ENCODE measurements around the gene OSBPL3. TPM values are rescaled to one million over a fixed set of nuclear protein-coding genes. Genes with fewer than 3 reads are reported as not detected.

OSBPL3 gene
- polyA plus RNA-seq, 4 donors: 15.4 to 29.9 (median 21.2) TPM

DNA sequence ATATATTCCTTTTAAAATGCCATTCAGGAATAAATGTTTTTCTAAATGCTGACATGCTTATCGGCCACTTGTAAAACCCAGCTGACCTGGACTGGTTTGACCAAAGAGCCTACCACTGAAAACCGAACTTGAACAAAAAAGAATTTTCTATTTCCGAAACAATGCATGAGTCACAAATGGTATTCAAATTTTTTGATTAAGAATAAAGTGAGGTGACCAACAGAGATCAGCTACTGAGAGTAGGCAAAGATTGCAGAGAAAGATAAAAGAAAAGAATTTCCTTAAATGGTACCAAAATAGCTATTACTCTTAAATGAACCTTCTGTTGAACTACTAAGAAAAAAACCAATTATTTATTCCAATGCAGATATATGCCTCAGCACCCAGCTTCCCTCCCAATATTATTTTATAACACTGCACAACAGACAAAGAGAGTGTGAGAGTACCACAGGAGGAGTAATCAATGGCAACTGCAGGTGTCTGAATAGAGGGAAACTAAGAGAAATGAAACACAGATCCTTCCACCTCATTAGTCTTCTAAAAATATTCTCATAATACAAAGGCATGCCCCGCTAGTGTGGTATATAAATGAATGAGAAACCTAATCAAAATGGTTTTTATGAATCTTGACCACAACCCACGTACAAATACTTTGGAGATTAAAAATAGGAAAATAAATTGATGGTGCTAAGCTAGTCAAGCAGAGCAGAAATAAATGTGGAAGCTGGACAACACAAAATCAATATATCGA is 20.1 kb downstream of the OSBPL3 start:
- DNase-seq (ENCODE audit: low read depth in 4 of 4, low spot score in 2 of 4): no peak

DNA sequence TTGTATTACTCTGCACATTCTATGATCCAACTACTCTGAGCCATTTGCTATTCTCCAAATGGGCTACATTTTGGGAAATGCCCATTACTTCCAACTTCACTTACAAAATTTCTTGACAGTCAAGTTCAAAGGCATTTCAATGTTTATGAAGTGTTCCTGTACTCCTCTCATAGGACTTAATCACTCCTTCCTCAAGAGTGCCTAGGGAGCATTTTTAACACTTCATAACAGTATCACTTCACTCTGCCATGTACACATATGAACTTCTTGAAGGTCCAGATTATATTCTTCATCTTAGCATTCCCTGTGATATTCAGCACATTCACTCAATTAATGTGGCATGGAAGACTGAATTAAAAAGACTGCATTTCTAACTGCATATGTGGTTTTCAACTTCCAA is 21.6 kb downstream of the OSBPL3 start:
- DNase-seq (ENCODE audit: low read depth in 4 of 4, low spot score in 2 of 4): no peak

DNA sequence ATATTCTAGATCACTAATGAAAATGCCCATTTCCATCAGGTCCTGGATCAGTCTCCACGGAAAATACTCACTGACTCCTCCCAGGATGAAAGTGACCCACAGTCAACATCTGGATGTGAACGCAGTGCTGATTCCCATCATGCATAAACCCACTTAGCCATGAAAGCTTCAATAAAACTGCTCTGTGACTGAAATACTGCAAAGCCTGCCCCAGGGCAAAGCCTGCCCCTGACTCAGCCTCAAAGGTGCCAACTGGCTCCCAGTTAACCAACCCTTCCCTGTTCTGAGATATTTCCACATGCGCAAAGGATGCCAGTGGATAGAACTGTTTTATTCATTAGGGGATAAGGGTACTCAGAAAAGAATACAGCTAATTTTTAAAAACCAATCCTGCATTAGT is 24.0 kb downstream of the OSBPL3 start:
- no peak for DNase-seq (ENCODE audit: low read depth in 4 of 4, low spot score in 2 of 4)

DNA sequence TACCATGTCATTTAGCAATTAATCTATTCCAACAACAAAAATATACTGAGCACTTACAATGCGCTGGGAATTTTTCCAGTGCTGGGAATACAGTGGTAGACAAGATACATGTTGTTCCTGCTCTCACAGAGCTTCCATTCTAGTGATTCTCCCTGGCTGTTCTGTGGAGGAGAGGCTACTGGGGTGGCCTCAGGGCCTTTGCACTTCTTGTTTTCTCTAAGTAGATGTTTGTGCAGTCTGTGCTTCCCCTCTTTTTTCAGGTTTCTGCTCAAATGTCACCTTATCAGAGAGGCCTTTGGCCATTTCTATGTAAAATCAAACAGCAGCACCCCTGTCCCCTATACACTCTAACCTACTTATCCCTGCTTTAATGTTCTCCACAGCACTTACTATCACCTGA is 24.7 kb downstream of the OSBPL3 start:
- no peak for DNase-seq (ENCODE audit: low read depth in 4 of 4, low spot score in 2 of 4)

DNA sequence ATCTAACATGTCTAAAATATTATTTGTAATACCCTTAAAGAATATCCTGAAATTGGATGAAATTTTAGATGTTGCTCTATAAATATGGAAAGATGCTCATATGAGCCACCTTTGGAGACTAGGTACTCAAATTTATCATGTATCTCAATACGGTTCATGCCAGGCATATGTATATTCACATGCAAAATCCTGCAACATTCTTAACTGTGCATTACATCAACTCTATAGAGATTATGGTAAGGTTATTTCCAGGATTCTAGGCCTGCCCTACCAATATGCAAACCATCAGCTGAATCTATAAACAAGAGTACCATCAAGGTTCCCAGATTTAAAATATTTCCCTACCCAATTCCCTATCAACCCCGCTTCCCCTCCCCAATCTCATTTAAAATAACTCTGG is 27.5 kb downstream of the OSBPL3 start:
- no peak for DNase-seq (ENCODE audit: low read depth in 4 of 4, low spot score in 2 of 4)

DNA sequence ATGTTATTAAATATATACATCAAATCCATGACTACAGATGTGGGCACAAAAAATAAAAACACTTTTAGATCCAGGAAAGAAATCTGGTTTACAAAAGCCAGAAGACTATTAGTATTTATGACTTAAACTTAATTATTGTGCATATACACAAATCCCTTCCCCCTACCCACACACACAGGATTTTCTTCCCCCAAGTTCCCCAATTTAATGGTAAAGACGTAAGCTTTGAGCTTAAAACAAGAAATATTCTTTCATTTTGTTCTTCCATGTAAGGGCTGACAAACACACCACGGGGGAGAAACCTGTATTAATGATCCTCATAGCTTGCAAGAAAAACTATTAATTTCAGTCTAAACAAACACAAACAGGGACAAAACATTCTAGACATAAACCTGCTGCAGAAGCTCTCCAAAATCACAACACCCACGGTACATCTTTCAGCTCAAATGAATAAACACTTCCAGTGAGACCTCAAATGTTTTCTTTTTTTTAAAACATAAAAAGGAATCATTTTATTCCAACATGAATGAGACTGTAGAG is 28.5 kb downstream of the OSBPL3 start:
- DNase-seq (ENCODE audit: low read depth in 4 of 4, low spot score in 2 of 4): no peak

DNA sequence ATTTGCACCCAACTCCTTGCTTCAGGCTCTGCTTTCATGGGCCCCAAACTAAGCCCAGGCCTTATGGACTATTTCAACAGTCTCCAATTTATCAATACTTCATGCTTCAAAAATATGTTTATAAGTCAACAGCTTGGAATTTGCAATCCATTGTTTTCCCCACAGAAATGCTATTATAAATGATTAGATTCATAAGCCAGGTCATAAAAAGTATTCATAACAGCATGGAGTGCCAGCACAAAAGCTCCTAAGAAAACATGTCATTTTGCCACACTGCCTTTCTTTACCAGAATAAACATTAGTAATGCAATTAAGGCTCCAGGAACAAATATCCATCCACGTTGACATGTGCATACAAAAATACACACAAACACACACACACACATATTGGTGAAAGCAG is 30.1 kb downstream of the OSBPL3 start:
- no peak for DNase-seq (ENCODE audit: low read depth in 4 of 4, low spot score in 2 of 4)

DNA sequence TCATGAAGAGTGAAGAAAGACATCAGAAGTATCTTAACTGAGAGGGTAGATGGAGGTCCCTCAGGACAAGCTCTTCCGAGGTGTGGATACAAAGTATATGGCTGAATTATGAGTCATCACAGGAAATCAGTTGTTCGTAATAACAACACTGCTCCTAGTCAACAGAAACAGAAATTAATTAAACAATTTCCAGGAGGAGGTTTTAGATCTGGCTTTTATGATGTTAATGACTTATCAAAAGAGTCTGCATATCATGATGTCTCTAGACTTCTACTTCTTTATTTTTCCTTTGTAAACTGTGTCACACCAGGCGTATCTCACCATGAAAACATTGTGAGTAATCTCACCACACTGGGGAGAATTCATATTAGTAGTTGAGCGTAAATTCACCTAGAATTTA is 31.2 kb downstream of the OSBPL3 start:
- no peak for DNase-seq (ENCODE audit: low read depth in 4 of 4, low spot score in 2 of 4)

DNA sequence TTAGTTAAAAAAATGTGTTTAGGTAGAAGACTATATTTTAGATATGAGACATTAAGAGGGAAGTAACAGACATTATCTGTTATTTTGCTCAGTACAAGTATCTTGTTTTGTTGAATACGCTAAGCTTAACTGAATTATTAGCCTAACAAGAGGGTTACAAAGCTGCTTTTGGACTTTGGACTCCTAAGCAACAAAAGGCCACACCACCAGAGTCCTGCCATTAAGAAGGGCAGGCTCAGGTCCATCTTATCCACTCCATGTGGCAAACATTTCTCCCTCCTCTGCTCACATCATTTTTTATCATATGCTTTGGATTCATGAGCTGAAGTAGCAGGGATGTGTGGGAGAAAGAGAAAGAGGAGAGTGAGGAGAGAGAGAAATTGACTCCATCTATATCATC is 33.5 kb downstream of the OSBPL3 start:
- no peak for DNase-seq (ENCODE audit: low read depth in 4 of 4, low spot score in 2 of 4)

DNA sequence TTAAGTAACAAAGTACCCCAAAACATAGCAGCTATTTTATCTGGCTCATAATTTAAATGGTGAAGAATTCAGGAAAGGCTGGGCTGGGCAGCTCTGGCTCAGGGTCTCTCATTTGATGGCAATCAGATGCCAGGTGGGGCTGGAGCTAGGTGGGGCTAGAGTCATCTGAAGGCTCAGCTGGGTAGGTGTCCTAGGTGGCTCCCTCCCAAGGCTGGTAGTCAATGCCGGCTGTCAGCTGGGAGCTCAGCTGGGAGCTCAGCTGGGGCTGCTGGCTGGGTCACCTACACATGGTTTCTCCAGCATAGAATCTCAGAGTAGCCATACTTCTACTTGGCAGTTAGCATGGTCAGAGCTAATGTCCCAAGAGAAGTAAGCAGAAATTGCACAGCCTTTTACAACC is 34.1 kb downstream of the OSBPL3 start:
- DNase-seq (ENCODE audit: low read depth in 4 of 4, low spot score in 2 of 4): no peak

DNA sequence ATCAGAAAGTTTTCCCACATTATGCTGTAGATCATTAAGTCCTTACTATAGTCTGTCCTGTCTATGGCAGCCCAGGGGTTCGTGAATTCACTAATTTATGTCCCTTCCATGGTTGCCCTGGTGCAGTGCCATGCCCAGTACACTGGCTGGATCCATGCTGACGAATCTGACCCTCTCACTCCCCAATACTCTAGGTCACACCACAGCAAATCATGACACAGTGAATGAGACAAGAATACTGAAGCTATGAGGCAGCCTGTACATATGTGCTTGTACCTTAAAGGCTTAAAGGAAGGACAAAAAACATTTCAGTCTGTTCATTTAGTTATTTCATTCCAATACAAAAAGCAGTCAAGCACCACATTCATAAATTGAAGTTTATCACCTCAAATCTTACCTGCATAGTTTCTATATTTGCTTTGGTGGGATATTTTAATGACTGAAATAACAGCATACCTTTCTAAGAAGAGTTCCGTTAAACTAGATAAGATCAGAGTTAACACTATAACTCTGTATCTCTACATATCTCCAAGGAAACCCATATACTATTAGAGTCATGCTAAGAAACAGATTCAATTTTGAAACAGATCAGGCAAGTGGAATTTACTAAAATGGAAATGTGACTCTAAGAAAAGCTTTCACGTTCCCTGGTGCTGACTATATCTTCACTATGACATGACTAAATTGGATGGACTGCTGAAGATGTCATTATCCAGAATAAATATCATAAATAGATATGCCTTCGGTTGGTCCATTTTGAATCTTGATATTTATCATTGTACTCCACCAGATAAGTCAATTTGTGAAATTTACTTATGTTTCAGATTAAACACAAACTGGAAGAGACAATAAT is 36.7 kb downstream of the OSBPL3 start:
- DNase-seq (ENCODE audit: low read depth in 4 of 4, low spot score in 2 of 4): no peak

DNA sequence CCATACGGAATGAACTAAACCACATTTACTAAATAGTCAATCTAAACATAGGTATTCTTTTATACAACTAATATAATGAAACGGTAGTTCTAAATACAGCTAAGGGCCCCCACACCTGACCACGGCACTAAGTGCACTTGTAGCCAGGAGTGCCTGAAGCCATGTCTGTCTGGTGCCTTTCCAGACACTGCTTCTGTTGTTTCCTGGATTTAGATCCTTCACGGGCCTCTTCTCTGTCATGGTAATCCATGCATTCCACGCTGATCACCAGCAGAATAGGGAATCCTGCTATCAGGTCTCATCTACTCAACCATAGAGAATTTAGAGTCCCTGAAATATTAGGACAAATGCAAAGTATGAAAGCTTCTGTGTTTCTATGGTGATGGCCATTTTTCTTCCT is 37.8 kb downstream of the OSBPL3 start:
- no peak for DNase-seq (ENCODE audit: low read depth in 4 of 4, low spot score in 2 of 4)

DNA sequence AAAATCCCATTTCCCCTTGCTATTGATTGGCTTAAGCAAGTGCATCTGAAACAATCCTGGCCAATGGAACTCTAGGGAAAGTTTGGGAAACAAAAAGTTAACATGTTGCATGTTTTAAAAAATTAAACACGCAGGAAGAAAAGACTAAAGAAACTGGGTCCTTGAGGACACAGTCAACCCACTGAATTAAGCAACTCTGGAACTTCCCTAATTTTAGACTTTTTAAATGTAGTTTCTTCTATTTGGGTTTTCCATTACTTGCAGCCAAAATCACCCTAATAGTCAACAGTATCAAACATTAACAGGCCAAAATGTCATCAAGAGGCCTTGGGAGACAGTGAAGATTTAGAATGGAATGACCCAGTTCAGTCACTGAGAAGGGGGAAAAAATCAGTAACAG is 40.6 kb downstream of the OSBPL3 start:
- no peak for DNase-seq (ENCODE audit: low read depth in 4 of 4, low spot score in 2 of 4)

DNA sequence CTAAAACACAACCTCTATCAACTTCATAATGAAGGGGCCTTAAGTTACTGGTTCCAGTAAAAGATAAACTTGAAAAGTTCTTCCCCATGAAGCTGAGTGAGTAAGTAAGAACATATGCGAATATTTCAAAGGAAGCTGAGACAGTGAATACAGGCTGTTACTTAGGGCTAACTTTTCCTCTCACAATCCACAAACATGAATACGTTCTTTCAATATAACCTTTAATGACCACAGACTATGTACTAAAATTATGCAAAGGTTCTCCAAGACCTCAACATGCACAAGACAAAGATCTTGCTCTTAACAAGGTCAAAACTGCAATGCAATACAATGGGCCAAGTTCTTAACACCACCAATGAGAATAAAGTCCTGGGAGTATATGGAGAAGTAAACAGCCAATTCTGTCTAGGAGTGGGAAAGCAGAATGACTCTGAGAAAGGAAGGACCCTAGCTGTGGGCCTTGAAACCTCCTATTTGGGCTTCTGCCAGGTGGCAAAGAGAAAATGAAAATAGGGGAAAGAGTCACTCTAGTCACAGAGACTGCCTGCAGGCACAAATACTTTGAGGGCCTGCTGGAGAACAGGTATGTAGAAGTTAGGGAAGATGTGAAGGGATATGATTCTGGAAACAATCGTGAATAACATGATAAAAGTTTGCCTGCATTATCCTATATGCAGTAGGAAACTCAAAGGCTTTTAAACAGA is 43.7 kb downstream of the OSBPL3 start:
- no peak for DNase-seq (ENCODE audit: low read depth in 4 of 4, low spot score in 2 of 4)

DNA sequence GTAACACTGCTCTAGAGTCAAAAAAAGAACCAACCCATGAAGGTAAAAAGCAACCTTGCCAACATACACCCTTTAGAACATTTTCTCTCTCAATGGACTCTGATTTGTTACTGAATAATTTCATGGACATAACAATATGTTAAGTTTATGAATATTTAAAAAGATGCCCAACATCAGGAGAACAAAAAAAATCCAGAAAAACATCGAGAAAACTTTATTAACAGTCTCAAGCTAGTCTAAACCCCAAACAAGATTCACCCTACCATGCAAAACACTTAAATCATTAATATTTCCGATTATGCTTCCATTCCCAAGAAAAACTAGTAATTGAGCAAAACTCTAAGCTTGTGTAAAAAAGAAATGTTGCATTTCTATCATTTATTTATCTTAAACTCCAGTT is 46.7 kb downstream of the OSBPL3 start:
- no peak for DNase-seq (ENCODE audit: low read depth in 4 of 4, low spot score in 2 of 4)

DNA sequence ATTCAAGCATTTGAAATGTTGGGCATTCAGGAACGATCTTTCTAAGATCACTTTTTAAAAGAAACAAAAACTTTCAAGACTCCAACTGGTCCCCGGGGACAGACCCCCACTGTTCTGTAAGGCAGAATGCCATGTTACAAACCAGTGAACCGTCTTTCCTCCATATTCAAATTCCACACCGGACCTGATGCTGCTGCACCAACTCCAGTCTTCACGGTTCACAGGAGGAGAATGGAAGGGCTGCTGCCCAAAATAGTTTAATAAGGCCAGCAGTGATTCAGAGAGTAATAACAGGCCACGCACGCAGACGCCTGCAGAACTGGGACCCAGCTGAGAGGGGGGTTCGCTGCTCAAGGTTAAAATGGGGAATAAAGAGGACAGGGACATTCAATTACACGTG is 47.2 kb downstream of the OSBPL3 start:
- no peak for DNase-seq (ENCODE audit: low read depth in 4 of 4, low spot score in 2 of 4)

DNA sequence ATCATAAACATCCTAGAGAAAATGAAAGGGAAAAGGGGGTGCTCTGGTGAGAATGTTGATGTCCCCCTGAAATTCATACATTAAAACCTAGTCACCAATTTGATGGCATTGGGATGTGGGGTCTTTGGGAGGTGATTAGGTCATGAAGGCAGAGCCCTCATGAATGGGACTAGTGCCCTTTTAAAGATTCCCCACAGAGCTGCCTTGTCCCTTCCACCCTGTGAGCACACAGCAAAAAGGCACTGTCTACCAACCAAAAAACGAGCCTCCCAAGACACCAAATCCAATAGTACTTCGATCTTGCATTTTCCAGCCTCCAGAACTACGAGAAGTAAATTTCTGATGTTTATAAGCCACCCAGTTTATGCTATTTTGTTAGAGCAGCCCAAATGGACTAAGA is 47.6 kb downstream of the OSBPL3 start:
- no peak for DNase-seq (ENCODE audit: low read depth in 4 of 4, low spot score in 2 of 4)

DNA sequence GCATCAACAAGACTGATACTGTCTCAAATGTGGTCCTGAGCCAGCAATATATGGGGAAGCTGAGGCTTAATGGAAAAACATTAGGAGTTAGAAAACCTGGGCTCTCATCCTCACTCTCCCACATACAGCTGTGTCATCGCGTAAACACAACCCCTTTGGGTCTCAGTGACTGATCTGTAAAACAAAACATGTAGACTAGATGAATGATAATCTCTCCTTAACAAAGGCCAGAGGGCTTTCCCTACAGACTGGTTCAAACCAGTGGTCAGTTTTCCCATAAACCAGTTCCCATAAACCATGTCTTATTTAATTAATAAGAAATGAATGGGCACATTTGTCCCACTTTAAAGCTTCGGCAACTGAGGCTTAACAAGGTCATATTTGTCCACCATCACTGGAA is 48.1 kb downstream of the OSBPL3 start:
- no peak for DNase-seq (ENCODE audit: low read depth in 4 of 4, low spot score in 2 of 4)

DNA sequence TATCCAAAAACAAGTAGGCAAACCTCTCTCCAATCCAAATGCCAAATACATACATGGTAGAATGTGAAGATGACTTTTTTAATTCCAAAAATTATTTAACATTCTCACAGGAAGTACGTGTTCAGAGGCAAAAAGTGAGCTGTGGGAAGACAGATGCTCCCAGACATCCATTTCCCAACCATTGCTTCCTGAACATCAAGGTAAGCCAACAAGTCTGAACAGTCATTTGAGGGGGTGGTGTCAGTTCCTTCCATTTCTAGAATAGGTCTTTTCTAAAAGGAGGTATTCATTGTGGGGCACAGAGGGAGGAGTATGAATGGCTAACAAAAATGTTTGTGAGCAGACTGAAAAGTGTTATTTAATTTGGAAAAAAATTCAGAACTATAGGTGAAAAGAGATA is 49.1 kb downstream of the OSBPL3 start:
- DNase-seq (ENCODE audit: low read depth in 4 of 4, low spot score in 2 of 4): no peak

DNA sequence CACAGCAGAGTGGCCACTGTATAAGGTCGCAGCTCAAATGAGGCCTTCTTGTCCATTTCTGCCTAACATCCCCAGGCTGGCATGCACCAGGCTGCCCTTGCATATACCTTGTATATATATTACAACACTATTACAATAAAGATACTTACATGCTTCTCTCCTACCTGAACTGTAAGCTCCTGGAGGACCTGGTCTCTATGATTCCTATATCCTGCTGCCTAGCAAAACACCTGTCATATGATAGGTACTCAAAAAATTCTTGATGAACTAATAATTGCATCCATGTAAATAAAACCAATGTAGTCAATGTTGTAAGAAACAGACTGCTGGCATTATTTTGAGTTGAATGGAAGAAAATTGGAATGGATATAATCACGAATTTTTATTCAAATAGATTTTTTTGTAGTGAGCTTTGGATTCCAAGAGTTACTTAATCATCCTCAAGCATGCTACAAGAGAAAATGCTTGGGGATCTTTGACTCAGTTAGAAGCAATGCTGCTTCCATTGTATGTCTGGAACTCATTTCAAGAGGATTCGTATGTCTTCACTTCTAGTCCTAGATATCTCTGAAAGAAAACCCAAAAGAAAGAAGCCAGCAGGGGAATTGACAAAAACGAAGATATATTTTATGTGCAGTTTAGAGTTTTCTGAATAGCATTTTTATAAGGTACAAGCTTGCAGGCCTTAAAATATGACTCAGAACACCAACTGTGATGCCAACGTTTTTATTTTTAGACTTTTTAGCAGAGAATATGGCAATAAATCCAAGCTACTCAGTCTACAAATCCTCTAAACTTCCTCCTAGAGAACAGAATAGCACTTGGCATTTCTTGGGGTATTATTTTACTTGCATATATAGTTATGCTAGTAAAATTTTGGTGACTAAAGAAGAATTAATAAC is 53.1 kb downstream of the OSBPL3 start:
- no peak for DNase-seq (ENCODE audit: low read depth in 4 of 4, low spot score in 2 of 4)

All from left renal cortex interstitium (tissue), 4 donors.